SHP77 treated with DMSO at 0.1 percent for 48 hours (cell line): ENCODE measurements around the gene OTULINL.

Experiments used
- DNase-seq: peaks from one replicate; lab custom pipeline; 2025; lab: John Stamatoyannopoulos, UW

OTULINL gene

DNA sequence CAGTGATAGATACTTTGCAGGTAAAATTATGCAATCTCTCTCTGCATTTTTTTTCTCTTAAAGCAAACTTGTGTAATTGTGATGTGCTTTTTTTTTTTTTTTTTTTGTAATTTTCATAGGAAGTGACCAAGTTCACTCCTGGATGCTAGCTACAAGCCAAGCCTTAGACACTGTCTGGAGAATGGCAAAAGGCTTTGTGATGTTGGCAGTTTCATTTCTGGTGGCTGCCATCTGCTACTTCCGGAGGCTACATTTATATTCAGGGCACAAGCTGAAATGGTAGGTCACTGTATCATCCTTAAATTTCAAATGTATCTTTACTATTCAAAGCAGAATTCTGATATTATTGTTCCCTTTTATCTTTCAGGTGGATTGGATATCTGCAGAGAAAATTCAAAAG lies 19.3 kb downstream of the OTULINL start:
- no peak for DNase-seq

DNA sequence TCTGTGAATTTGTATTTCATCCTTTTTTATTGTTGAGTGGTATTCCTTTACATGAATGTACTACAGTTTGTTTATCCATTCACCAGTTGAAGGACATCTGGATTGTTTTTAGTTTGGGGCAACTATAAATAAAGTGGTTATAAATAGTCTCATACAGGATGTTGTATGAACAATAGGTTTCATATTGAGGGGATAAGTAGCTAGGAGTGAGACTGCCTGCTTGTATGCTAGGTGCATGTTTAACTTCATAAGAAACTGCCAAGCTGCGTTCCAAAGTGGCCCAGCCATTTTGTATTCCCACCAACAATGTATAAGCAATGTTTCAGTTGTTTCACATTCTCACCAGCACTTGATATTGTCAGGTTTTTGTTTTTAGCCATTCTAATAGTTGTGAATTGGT lies 21.5 kb downstream of the OTULINL start:
- DNase-seq = no peak

DNA sequence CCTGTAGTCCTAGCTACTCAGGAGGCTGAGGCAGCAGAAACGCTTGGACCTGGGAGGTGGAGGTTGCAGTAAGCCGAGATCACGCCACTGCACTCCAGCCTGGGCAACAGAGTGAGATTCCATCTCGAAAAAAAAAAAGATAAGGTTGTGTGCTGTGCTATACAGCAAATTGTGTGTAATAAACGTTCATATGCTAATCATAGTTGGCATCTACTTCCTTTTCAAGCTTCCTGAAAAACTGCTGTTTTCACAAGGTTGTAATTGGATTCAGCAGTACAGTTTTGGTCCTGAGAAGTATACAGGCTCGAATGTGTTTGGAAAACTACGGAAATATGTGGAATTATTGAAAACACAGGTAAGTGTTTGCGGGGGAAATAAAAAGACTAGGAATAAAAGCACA lies 25.5 kb downstream of the OTULINL start:
- no peak for DNase-seq

DNA sequence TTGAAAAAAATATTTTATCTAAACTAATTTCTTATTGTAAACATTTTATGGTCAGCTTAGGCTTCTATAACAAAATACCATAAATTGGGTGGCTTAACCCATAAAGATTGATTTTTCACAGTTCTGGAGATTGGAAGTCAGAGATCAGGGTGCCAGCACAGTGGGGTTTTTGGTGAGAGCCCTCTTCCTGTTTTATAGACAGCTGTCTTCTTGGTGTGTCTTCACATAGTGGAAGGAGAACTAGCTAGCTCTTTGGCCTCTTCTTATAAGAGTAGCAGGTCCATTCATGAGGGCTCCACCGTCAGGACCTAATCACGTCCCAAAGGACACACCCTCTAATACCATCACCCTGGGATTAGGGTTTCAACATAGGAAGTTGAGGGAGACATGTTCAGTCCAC lies 26.6 kb downstream of the OTULINL start:
- DNase-seq = no peak

DNA sequence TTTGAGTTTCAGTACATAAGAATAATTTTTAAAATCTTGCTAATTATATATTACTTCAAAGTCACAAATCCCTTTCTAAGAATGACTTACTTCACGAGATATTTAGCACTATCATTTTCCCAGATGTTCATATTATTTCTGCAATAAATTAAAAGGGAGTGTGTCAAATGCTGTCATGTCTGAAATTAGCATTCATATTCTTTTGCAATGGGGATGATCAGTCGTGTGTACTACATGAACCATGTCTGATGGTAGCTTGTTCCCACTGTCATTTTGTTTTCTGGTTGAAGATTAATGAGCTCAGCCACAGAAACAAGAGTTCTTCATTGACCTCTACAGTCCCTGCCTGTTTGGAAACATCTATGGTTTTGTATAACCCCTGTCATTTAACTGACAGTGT lies 30.1 kb downstream of the OTULINL start:
- DNase-seq = no peak

DNA sequence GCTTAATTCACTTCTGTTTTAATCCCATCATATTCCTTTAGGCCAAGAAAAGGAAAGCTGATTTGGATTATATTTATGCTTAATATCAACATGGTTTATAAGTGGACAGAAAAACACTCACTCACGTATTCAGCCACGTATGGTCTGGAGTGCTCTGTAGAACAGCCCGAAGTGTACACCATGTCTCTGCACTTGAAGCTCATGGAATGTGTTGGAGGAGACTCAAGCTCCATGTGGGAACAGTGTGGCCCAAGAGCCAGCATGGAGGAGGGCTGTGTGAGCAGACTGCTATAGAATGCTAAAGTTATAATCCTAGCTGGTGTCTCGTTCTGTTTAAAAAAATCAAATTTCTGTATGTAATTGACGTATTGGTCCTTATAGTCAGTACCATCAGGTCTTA lies 32.9 kb downstream of the OTULINL start:
- no peak for DNase-seq

DNA sequence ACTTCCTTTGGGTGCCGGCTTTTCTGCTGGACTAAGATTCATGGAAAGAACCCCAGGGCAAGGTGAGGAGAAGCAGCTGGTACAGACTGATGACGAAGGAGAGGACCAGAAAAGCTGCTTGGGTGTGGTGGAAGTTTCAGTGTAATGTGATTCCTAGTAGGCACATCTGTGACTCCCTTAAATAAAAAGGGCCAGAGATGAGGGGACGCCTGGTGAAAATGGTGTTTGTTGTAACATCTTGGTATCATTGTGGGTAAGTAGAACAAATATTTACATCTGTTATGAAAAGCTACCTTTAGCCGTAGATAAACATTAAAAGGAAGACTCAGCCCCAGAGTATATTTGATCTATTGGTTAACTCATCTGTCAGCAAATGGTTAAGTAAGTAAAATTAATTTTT lies 33.8 kb downstream of the OTULINL start:
- DNase-seq = peak; percentile 97

DNA sequence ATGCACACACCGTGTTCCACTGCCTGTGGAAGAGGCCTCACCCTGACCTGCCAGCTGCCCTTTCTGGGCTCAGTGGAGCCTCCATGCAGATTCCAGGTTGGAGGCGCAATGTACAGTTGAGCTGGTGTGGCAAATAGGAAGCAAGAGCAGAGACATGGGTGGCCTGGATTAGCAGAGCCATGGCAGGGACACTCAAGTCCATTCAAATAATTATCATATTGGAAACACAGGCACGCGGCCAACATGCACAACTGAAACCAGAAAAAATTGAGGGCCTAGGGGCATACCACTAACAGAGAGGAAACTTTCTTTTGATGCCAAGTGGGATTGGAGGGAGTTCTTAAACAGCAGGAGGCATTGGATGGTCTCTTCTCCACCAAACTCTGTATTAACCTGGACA lies 35.8 kb downstream of the OTULINL start:
- no peak for DNase-seq

DNA sequence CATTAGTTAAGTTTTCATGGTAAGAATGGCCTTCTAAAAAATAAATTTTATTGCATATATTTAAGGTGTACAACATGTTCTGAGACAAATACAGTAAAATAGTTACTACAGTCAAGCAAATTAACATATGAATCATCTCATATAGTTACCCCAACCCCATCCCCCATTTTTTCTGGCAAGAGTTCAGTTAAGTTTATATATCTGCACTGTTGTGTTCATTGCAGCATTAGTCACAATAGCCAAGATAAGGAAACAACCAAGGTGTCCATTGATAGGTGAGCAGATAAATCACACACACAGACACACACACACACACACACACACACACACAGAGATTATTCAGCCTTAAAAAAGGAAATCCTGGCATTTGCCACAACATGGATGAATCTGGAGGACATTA lies 45.7 kb downstream of the OTULINL start:
- DNase-seq = no peak

DNA sequence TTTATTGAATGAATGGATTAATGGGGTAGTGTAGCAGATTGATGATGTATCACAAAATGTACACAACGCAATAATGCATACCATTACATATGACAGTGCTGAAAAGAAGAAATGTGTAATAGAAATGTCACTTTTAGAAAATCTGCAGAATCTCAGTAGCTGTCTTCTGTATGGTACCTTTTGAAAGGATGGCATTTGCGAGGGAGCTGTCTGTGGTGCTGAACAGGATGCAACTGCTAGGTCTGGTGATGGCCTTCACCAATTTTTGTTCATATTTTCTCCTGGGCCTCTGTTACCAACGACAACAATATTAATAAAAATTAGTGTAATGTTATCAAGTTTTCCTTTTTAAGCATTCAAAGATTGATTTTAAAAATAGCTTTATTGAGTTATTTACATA lies 46.8 kb downstream of the OTULINL start:
- DNase-seq = no peak

DNA sequence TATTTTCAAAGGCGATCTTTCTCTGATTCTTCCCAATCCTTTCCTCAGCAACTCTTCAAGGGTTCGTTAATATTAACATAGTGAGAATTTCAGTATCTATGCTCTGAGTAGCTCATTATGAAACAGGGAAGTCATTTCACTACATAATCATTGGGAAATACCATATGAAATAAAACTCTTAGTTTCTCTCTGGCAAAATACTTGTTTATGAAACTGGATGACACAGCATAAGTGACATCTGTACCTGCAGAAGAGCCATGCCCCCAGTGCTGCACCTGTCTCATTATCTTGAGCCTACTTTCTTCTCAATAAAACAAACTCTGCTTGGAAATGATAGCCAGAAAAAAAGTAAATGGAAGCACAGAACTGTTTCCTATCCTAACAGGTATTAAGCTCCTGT lies 49.1 kb downstream of the OTULINL start:
- DNase-seq = no peak

DNA sequence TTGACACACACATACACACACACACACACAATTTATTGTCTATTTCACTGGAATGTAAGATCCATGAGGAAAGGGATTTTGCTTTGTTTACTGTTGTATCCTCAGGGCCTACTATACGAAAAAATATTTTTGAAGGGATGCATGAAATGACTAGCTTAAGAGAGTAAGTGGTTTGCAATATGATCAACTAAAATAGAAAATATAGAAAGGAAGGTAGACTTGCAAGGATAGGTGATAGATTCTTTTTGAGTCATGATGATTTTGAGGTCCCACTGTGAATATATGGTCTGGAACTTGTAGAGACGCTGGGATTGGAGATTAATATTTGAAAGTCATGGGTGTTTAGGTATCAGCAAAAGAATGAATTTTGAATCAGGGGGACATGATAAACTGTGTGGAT lies 54.1 kb downstream of the OTULINL start:
- DNase-seq = no peak

DNA sequence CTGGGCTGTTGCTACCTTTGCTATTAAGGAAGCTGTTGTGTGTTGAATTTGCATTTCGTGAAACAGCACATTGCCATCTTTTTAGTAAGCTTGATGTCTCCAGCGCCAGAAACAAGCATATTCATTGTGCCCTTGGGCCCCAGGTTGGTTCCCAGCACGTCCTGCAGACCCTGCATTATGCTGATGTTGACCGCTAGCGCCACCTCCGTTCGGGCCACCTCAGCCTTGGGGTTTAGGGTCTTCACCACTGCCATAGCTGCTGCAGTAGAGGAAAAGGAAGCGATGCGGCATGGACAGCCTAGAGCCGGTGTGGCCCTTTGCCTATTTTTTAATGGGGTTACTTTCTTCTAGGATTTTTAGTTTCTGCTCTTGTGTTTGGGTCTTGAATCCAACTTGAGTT lies 59.2 kb downstream of the OTULINL start:
- DNase-seq = no peak

DNA sequence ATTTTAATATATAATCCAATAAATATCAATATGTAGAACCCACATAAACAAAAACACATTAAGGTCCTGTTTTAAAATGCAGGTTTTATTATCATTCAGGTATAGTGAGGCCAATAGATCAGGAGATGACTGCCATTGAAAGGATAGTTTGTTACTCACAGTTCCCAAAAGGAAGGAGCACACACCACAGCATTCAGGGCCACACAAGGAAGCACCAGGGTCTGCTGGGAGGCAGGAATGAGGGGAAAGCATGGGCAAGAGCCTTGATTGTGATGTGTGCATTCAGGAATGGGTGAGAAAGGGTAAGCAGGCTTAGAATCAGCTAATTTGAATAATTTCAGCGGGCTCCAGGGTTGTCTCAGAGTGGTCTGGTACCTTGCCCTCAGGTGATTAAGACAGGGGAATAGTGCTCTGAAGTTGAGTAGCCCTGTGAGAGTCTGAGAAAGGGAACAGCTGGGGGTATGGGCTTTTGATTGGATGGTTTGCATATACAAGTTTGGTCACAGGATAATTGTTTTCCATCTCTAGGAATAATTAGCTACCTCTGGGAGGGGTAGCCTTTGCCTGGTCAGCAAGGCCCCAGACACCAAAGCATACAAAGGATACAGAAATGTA lies 63.1 kb downstream of the OTULINL start:
- DNase-seq = no peak

DNA sequence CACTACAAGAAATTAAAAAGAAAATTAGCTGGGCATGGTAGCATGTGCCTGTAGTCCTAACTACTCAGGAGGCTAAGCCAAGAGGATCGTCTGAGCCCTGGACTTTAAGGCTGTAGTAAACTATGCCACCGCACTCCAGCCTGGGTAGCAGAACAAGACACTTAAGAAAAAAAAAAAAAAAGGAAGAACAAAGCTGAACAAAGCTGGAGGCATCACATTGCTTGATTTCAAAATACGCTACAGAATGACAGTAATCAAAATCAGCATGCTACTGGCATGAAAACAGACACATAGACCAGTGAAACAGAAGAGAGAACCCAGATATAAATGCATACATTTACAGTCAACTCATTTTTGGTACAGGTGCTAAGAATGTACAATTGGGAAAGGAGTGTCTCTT lies 68.5 kb downstream of the OTULINL start:
- DNase-seq = no peak

DNA sequence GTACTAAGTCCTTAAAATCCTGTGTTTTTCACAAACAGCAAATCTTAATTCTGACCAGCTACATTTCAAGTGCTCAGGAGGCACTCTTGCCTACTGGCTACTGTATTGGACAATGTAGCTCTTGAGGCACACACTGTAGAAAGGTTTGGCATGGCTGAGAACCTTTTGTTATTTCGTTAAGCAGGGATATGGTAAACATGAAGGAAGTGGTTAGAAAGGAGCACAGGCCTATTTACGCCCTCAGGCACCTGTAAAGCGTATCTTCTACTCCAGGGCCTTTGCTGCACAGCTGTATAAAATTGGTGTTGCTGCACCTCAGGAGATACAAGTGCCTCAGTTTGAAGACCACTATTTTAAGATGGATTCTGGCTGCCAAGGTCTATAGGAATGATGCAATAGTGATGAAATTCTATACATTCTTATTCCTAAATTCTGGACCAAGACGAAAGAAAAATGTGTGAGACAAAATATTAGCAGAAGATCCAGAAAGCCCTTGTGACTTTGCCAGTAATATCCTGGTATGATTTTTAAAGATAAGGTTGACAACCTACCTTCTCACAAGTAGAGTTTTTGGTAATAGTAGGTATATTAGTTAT lies 73.7 kb downstream of the OTULINL start:
- DNase-seq = no peak

DNA sequence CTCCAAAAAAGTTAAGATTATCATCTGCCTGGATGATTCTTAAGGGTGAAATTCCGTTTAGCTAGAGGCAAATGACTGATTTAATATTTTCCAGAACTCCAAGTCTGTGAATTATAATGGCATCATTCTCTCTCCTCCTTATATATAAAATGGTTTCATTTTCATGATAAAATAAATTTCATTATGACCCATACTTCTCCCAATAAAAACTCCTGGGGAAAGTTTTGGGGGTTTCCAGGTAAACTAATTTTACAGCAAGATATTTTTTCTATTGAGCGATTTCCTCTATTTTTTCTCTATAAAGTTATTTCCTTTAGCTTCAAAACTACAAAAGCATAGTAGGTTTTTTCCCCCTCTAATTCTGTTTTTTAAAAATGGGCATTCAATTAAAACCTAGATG lies 75.3 kb downstream of the OTULINL start:
- DNase-seq = no peak

DNA sequence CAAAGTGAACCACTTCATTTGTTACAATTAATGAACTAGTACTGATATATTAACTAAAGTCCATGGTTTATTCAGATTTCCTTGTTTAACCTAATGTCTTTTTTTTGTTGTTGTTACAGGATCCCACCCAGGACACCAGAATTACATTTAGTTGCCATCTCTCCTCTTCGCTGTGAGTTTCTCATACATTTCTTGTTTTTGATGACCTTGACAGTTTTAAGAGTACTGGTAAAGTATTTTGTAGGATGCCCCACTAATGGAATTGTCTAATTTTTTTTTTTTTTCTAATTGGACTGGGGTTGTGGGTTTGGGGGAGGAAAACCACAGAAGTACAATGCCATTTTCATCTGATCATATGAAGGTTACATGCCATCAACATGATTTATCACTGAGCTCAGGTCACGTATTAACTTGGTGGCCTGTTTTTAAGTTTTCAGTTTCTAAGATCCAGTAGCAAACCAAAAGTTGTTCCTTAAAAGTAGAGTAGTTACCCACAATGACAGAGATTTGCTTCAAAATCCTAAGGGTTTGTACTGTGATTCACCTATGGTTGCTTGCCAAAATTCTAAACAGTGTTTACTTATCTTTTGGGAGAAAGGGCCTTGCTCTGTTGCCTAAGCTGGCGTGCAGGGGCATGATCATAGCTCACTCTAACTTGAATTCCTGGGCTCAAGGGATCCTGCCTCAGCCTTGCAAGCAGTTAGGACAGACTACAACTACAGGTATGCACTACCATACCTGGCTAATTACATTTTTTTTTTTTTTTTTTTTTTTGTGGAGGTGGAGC lies 78.4 kb downstream of the OTULINL start:
- DNase-seq = no peak

DNA sequence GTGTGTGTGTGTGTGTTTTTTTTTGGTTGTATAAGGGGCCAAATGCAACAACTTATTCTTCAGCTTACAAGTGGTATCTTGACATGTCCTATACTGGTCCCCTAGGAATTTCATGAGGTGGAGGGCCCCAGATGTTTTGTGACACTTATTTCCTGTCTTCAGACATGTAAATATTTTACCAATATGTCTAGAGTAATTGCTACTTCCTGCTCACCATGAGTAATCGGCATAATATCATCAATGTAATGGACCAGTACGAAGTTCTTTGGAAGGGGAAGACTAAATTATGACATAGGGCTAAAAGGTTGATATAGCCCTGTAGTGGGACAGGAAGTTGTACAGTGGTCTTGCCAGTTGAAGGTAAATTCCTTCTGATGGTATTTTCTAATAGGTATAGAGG lies 79.2 kb downstream of the OTULINL start:
- no peak for DNase-seq
